Psoas muscle (tissue), 8 donors: ENCODE results near the gene RFTN2. TPM values are rescaled to one million over a fixed set of nuclear protein-coding genes. Genes with fewer than 3 reads are reported as not detected.
"Not testable (repeated sequence)": the region's sequence is repeated elsewhere in the genome, so short reads cannot be mapped to it uniquely, and the experiment has no call there.

Experiments
- ATAC-seq, 4 donors: fragments of 200-7000 bp; cut with Tn5 transposase; one replicate each; pipeline ENCODE4 v1.9.1; 2020; ENCODE audit warnings: moderate library complexity in 3 of 4, mild to moderate bottlenecking in 2 of 4
- DNase-seq, 2 donors: peaks; one replicate each; pipeline ENCODE4 v3.0.0-alpha.2; 2020
- H3K27ac ChIP-seq: fragments of 200-600 bp; one replicate; pipeline ENCODE4 v1.8.0; 2022
- H3K27me3 ChIP-seq, 3 donors: fragments of 200-600 bp in 1 of 3; one replicate each; pipeline versions ENCODE4 v1.6.1 to v1.8.0; 2013 to 2022; ENCODE audit warnings: low read length in 2 of 3, mild to moderate bottlenecking in 2 of 3, moderate library complexity in 1 of 3; ENCODE audit not compliant: insufficient read depth in 3 of 3
- H3K36me3 ChIP-seq, 2 donors: fragments of 200-600 bp in 1 of 2; one replicate each; pipeline versions ENCODE4 v1.6.1 to v1.8.0; 2013 to 2022; ENCODE audit warnings: low read depth in 1 of 2, mild to moderate bottlenecking in 1 of 2, moderate library complexity in 1 of 2; ENCODE audit not compliant: insufficient read depth in 1 of 2
- H3K4me1 ChIP-seq: fragments of 200-600 bp; one replicate; pipeline ENCODE4 v1.8.0; 2022
- H3K4me3 ChIP-seq: fragments of 200-600 bp; one replicate; pipeline ENCODE4 v1.8.0; 2022; ENCODE audit warnings: mild to moderate bottlenecking
- H3K9me3 ChIP-seq: fragments of 200-600 bp; one replicate; pipeline ENCODE4 v1.8.0; 2022
- WGBS, 3 donors: extraction: QIAGEN DNeasy Blood & Tissue Kit; methylation state at CpG; one replicate each; pipeline versions ENCODE4 v1.1.6 to v1.1.7; 2013; 5-methylcytosine and 5-hydroxymethylcytosine counted together
- intact Hi-C, 2 donors: fragments of 100-400 bp; cut with DNase I; formaldehyde crosslinking; loops; one replicate each; pipeline versions ENCODE4 v1.11.0 to v1.14.2; 2022
- polyA plus RNA-seq, 3 donors: library from polyadenylated mRNA; stranded (reverse); fragments of 200-250 nt; gene quantifications; one replicate each; pipeline ENCODE4 v1.2.3, GENCODE V29; 2013
- total RNA-seq, 4 donors: library from RNA; stranded (reverse); fragmentation: NEBNext Ultra II Directional in 2 of 4; extraction: Animal tissue kit (Norgen Biotek cat#: 25700) in 2 of 4; gene quantifications; one replicate each; pipeline versions ENCODE4 v1.2.1 to v1.2.4, GENCODE V29; 2021 to 2023
- TF ChIP-seq, protein P1 (sequence below): fragments of 200-600 bp; IDR thresholded peaks from one replicate; pipeline ENCODE4 v1.8.0; 2022; ENCODE audit warnings: antibody characterized with exemption
- donor health status: healthy with polysubstance abuse.
- donor health status: DM: no; HTN: no; CAD: no; lungs with moderate emphysema.
- donor health status: Bipolar disorder and iron deficiency.
- donor health status: healthy.
- donor health status: DM: yes; HTN: yes; CAD: no.
- donor health status: DM: no; HTN: no; CAD: no.
- donor health status: DM: no; HTN: no; CAD: no.
- donor health status: DM: yes; HTN: yes; CAD: no.

RFTN2 gene
- total and polyA plus RNA-seq, 7 donors: 0.57 to 5.4 (median 0.92) TPM

DNA sequence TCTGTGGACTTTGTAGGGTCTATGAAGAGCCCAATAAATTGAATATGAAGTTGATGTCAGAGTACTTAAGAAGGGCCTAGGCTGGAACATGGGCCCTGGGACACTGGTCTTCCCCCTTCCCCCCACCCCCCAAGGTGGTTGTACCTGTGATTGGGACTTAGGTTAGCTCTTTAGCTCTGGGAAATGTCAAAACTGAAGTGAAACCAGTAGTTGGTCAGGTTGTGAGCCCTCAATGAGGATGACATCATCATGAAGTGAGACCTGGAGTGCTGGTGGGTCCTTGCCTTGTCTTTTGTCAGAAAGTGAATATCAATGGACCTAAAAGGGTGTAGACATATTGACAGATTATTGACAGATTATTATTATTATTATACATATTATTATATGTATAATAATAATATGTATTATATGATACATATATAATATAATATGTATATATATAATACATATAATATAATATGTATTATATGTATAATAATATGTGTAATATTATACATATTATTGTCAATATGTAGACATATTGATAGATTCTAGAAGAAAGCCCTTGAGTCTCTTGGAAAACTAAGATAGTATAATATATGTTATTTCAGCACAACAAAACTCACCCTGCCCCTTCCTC, 35.1 kb upstream of the RFTN2 start:
- Histone ChIP-seq H3K27ac (no peak overlapping the region), H3K36me3 (peaks cover 0 to 11% of the 10 kb centered on the region in 2 donors), H3K4me1 (peaks cover 22% of the 10 kb centered on the region), H3K9me3 (no peaks in the 10 kb centered on the region), H3K27me3 (no peaks in the 10 kb centered on the region), H3K4me3 (no peak overlapping the region)
- ATAC-seq (no peak), DNase-seq (no peak)
- intact Hi-C loops: no loop called here
- TF ChIP-seq, protein P1, sequence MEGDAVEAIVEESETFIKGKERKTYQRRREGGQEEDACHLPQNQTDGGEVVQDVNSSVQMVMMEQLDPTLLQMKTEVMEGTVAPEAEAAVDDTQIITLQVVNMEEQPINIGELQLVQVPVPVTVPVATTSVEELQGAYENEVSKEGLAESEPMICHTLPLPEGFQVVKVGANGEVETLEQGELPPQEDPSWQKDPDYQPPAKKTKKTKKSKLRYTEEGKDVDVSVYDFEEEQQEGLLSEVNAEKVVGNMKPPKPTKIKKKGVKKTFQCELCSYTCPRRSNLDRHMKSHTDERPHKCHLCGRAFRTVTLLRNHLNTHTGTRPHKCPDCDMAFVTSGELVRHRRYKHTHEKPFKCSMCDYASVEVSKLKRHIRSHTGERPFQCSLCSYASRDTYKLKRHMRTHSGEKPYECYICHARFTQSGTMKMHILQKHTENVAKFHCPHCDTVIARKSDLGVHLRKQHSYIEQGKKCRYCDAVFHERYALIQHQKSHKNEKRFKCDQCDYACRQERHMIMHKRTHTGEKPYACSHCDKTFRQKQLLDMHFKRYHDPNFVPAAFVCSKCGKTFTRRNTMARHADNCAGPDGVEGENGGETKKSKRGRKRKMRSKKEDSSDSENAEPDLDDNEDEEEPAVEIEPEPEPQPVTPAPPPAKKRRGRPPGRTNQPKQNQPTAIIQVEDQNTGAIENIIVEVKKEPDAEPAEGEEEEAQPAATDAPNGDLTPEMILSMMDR: no peak

DNA sequence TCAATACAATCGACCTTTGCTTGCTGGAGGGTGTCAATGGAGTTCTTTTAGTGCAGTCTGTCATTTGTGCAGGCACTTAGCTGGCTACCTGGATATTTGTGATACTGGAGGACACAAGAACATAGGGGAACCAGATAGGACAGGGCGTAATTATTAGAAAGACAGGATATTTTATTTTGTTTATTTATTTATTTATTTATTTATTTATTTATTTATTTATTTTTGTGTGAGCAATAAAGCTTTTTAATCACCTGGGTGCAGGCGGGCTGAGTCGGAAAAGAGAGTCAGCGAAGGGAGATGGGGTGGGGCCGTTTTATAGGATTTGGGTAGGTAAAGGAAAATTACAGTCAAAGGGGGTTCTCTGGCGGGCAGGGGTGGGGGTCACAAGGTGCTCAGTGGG, 33.8 kb upstream of the RFTN2 start:
- not testable (repeated sequence) for DNase-seq, ATAC-seq, H3K27me3 ChIP-seq, H3K9me3 ChIP-seq, H3K4me3 ChIP-seq, H3K36me3 ChIP-seq, H3K27ac ChIP-seq
- peaks cover 22% of the 10 kb centered on the region for H3K4me1 ChIP-seq
- 89 to 93% (median 91%) methylated on average over 7 of the region's 7 CpGs for WGBS, 3 donors
- intact Hi-C loops: loop anchor here (2.0 to 10.0 kb wide), 4 partner anchors 70 to 418 kb away; partner anchors contain the start of gene BOLL (in 1 of the 2)

DNA sequence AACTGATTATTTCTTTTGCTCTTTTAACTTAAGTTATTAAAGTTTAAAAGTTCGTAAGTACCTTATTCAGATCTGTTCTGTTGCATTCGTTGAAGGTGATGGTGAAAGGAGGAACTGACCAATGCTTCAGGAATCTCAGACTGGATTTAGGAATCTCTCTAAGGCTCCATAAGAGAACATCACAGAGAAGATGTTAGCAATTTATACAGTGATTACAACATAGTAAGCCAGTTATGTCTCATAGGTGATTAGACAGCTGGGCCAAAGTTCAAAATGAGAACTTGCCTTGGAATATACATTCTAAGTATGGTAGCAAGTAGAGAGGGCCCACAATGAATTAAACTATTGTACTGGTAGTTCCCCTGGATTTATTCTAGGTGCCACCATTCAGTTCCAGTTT, 32.9 kb upstream of the RFTN2 start:
- Histone ChIP-seq H3K27ac (no peak overlapping the region), H3K27me3 (no peaks in the 10 kb centered on the region), H3K4me3 (peak overlapping the region; percentile 97), H3K36me3 (no peaks in the 10 kb centered on the region), H3K9me3 (no peaks in the 10 kb centered on the region), H3K4me1 (peaks cover 22% of the 10 kb centered on the region)
- peak in 3 of 4 donors; percentile 18 to 57 (median 27) for ATAC-seq
- DNase-seq: no peak
- intact Hi-C loops: loop anchor here (2.0 to 10.0 kb wide), 4 partner anchors 70 to 419 kb away; partner anchors contain the start of gene BOLL (in 1 of the 2)
- TF ChIP-seq, protein P1: no peak
- 39 to 58% (median 50%) methylated on average over 2 of the region's 2 CpGs for WGBS, 3 donors

DNA sequence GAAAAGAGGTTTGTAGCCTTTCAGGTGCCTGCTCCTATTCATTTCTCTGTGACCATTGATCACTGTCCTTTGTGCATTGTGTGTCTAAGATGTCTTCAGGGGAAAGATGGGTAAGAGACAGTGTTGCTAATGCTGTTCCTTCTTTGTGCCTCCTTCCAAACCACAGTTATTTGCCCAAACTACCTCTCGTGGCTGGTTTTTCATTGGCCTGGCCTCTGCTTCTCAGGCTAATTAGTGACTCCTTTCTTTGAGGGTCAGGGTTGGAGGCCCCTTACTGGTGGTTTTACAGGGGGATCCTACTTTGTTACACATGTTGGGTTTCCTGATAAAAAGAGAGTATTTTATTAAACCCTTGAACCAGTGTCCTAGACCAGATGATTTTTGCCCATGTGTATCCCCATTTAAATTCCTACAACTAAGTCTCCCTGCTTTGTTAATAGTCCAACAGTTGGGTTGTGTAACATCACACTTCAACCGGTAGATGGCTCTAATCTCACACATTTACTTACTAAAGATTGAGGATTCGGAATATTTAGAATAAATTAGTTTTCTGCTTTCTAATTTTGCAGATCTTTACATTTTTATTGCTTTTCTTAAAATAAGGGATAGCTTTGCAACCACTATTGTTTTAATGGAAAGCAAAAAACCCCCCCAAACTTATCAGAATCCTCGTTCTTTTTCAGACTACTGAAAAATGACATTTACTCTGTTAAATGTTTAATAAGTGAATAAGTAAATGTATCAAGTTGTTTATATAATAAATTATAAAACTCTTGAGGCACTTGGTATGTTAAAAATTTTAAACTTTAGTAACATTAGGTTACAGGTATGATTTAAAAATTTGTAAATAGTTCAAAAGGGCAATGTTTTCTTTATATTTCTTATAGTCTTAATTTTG, 32.2 kb upstream of the RFTN2 start:
- no peak overlapping the region for H3K27ac ChIP-seq
- H3K9me3 ChIP-seq: no peaks in the 10 kb centered on the region
- H3K27me3 ChIP-seq: no peaks in the 10 kb centered on the region
- ATAC-seq (peak in 2 of 4 donors; percentile 31 to 44), DNase-seq (no peak)
- TF ChIP-seq, protein P1: peak; percentile 73
- WGBS, 3 donors: 9 to 12% (median 12%) methylated on average over 4 of the region's 4 CpGs
- peaks cover 22% of the 10 kb centered on the region for H3K4me1 ChIP-seq
- no peaks in the 10 kb centered on the region for H3K36me3 ChIP-seq
- intact Hi-C loops: loop anchor here (2.0 to 10.0 kb wide), 5 partner anchors 71 to 589 kb away; partner anchors contain the start of gene BOLL (in 1 of the 2)
- H3K4me3 ChIP-seq: peak overlapping the region; percentile 97

DNA sequence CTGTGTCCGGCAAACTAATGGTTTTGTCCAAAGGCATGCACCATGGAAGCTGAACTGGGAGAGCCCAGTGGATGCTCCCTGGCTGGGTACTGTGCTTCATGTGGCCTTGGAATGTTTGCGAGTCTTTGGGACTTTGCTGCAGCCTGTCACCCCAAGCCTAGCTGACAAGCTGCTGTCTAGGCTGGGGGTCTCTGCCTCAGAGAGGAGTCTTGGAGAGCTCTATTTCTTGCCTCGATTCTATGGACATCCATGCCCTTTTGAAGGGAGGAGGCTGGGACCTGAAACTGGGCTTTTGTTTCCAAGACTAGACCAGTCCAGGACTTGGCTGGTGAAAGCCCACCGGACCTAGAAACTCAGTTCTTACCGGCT, 31.4 kb upstream of the RFTN2 start:
- Histone ChIP-seq H3K9me3 (no peaks in the 10 kb centered on the region), H3K4me1 (peaks cover 22% of the 10 kb centered on the region), H3K4me3 (peak overlapping the region; percentile 97), H3K27ac (peak overlapping the region; percentile 90), H3K36me3 (no peaks in the 10 kb centered on the region), H3K27me3 (no peaks in the 10 kb centered on the region)
- TF ChIP-seq, protein P1: no peak
- intact Hi-C loops: loop anchor here (2.0 to 10.0 kb wide), 4 partner anchors 80 to 590 kb away; partner anchors contain the start of gene BOLL (in 1 of the 2)
- ATAC-seq (no peak), DNase-seq (no peak)
- 30 to 47% (median 39%) methylated on average over 5 of the region's 5 CpGs for WGBS, 3 donors
